Prostate gland (tissue), 2 donors: ENCODE measurements around the gene COL5A1. TPM values are rescaled to one million over a fixed set of nuclear protein-coding genes. Genes with fewer than 3 reads are reported as not detected.
A peak's percentile ranks its signal among the peaks of the same experiment; 100 is the strongest.
"Not testable (repeated sequence)": the region's sequence is repeated elsewhere in the genome, so short reads cannot be mapped to it uniquely, and the experiment has no call there.

Source experiments
- DNase-seq: peaks from one replicate; pipeline ENCODE4 v3.0.0-alpha.2; 2019; ENCODE audit warnings: low spot score
- H3K27ac ChIP-seq, 2 donors: fragments of 200-600 bp; sonication (generic); 2 replicates each; pipeline ENCODE4 v1.5.1; 2017 to 2019
- H3K27me3 ChIP-seq: fragments of 200-600 bp; sonication (generic); replicated peaks from 2 replicates; pipeline ENCODE4 v1.5.1; 2019; ENCODE audit not compliant: insufficient read depth
- H3K36me3 ChIP-seq, 2 donors: fragments of 200-600 bp; sonication (generic); 1 replicate in 1 of 2; 2 replicates in 1 of 2; pipeline versions ENCODE4 v1.5.1 to v1.8.1; 2017 to 2019
- H3K4me1 ChIP-seq: fragments of 200-600 bp; sonication (generic); replicated peaks from 2 replicates; pipeline ENCODE4 v1.5.1; 2019
- H3K4me3 ChIP-seq, 2 donors: fragments of 200-600 bp; sonication (generic); 2 replicates each; pipeline ENCODE4 v1.5.1; 2017 to 2019
- H3K9me3 ChIP-seq: fragments of 200-600 bp; sonication (generic); 2 replicates; pipeline ENCODE4 v1.5.1; 2017
- CTCF ChIP-seq, 4 experiments: fragments of 200-600 bp in 2 of 4; fragments of 450-650 bp in 2 of 4; sonication (generic) in 2 of 4; IDR thresholded peaks; 1 replicate in 3 of 4; 2 replicates in 1 of 4; pipeline ENCODE4 v1.5.1; 2016 to 2019; ENCODE audit warnings: antibody characterized with exemption in 4 of 4, mild to moderate bottlenecking in 2 of 4, moderate library complexity in 2 of 4
- POLR2A ChIP-seq: fragments of 450-650 bp; IDR thresholded peaks from one replicate; pipeline ENCODE4 v1.6.1; 2016; ENCODE audit warnings: antibody characterized with exemption, mild to moderate bottlenecking
- POLR2AphosphoS5 ChIP-seq: sonication (generic); formaldehyde crosslinking; IDR thresholded peaks from one replicate; pipeline ENCODE4 v1.6.1; 2017; ENCODE audit warnings: antibody characterized with exemption
- WGBS: methylation state at CpG from one replicate; pipeline ENCODE4 v1.1.5; 2018; 5-methylcytosine and 5-hydroxymethylcytosine counted together
- intact Hi-C: fragments of 100-400 bp; cut with DNase I; formaldehyde crosslinking; loops from one replicate; pipeline ENCODE4 v1.14.2; 2022
- total RNA-seq, 2 donors: library from RNA; depleted of rRNA; stranded (reverse); fragments of >200 nt; gene quantifications; one replicate each; pipeline ENCODE4 v1.1.0, GENCODE V29; 2016

COL5A1 gene
- total RNA-seq, 2 donors from 2014 or later: 16.9 to 36.0 TPM

- TF ChIP-seq POLR2A: no peak
- TF ChIP-seq CTCF (IDR thresholded peaks at IDR 0.05): no peak
- no peak for TF ChIP-seq POLR2AphosphoS5
- DNase-seq: no peak
- Histone ChIP-seq H3K27me3 (no peaks in the 10 kb centered on the region), H3K4me3 (no peak overlapping the region), H3K9me3 (no peaks in the 10 kb centered on the region), H3K27ac (no peak overlapping the region), H3K4me1 (peaks cover 5% of the 10 kb centered on the region), H3K36me3 (no peaks in the 10 kb centered on the region)
- intact Hi-C loops: loop anchor here (10.0 kb wide), 1 partner anchor 57 kb away; the partner anchor contains the start of gene COL5A1
- WGBS: 89% methylated on average over 16 of the region's 22 CpGs
Observed at GRCh38 chr9:134701581-134702259, 60.1 kb downstream of the COL5A1 start.

GRCh38 chr9:134702291-134702690 lies 60.7 kb downstream of the COL5A1 start:
- Histone ChIP-seq H3K36me3 (no peaks in the 10 kb centered on the region), H3K9me3 (no peaks in the 10 kb centered on the region), H3K4me1 (peaks cover 5% of the 10 kb centered on the region), H3K27me3 (no peaks in the 10 kb centered on the region), H3K4me3 (no peak overlapping the region), H3K27ac (no peak overlapping the region)
- 59% methylated on average over 18 of the region's 18 CpGs for whole genome bisulfite sequencing
- intact Hi-C loops: loop anchor here (10.0 kb wide), 1 partner anchor 57 kb away; the partner anchor contains the start of gene COL5A1
- no peak for DNase-seq
- TF ChIP-seq POLR2AphosphoS5 (no peak), POLR2A (no peak), CTCF (IDR thresholded peaks at IDR 0.05) (no peak)

- not testable (repeated sequence) for DNase-seq
Observed at GRCh38 chr9:134703730-134704114, 62.1 kb downstream of the COL5A1 start.

GRCh38 chr9:134704498-134704897 lies 62.9 kb downstream of the COL5A1 start:
- WGBS: 30% methylated on average over 10 of the region's 10 CpGs
- Histone ChIP-seq H3K4me3 (no peak overlapping the region), H3K4me1 (peaks cover 12% of the 10 kb centered on the region), H3K27me3 (no peaks in the 10 kb centered on the region), H3K9me3 (no peaks in the 10 kb centered on the region), H3K36me3 (no peaks in the 10 kb centered on the region), H3K27ac (no peak overlapping the region)
- intact Hi-C loops: loop anchor here (10.0 kb wide), 1 partner anchor 60 kb away; the partner anchor contains the start of gene COL5A1
- no peak for DNase-seq
- TF ChIP-seq CTCF (IDR thresholded peaks at IDR 0.05): no peak
- TF ChIP-seq POLR2AphosphoS5: no peak
- TF ChIP-seq POLR2A: no peak

More at GRCh38 chr9:134703730-134704114, 62.1 kb downstream of the COL5A1 start:
- intact Hi-C loops: loop anchor here (10.0 kb wide), 1 partner anchor 59 kb away; the partner anchor contains the start of gene COL5A1
- peaks cover 12% of the 10 kb centered on the region for H3K4me1 ChIP-seq
- H3K27me3 ChIP-seq, H3K4me3 ChIP-seq, H3K27ac ChIP-seq, H3K9me3 ChIP-seq, H3K36me3 ChIP-seq: not testable (repeated sequence)
- 78% methylated on average over 13 of the region's 13 CpGs for WGBS

- no peak overlapping the region for H3K4me3 ChIP-seq
- H3K27me3 ChIP-seq: peaks cover 4% of the 10 kb centered on the region
- H3K4me1 ChIP-seq: peaks cover 12% of the 10 kb centered on the region
- no peak for DNase-seq
- TF ChIP-seq POLR2A (no peak), POLR2AphosphoS5 (no peak), CTCF (IDR thresholded peaks at IDR 0.05) (no peak)
- peak overlapping the region in 1 of 2 donors; percentile 60 for H3K27ac ChIP-seq
- intact Hi-C loops: loop anchor here (2.0 to 10.0 kb wide), 2 partner anchors 27 to 61 kb away; partner anchors contain the start of gene COL5A1
- 79% methylated on average over 8 of the region's 9 CpGs for WGBS
- H3K36me3 ChIP-seq: no peaks in the 10 kb centered on the region
- no peaks in the 10 kb centered on the region for H3K9me3 ChIP-seq
Observed at GRCh38 chr9:134705786-134706185, 64.2 kb downstream of the COL5A1 start.
